ENCODE results near the gene RBP5.

Gene RBP5

GRCh38 chr12:7146228-7146627 is 17.5 kb upstream of the RBP5 start:
- DNase-seq (ENCODE audit: low read depth in 2 of 3, low spot score in 1 of 3), result no peak

GRCh38 chr12:7145671-7146070 is 17.0 kb upstream of the RBP5 start:
- no peak for DNase-seq (ENCODE audit: low read depth in 2 of 3, low spot score in 1 of 3)

- DNase-seq (ENCODE audit: low read depth in 2 of 3, low spot score in 1 of 3), result no peak
These were observed 15.9 kb upstream of the RBP5 start for GRCh38 chr12:7144414-7145120.

GRCh38 chr12:7143564-7143963 is 14.9 kb upstream of the RBP5 start:
- no peak for DNase-seq (ENCODE audit: low read depth in 2 of 3, low spot score in 1 of 3)

GRCh38 chr12:7142809-7143465 is 14.2 kb upstream of the RBP5 start:
- DNase-seq (ENCODE audit: low read depth in 2 of 3, low spot score in 1 of 3), result no peak

GRCh38 chr12:7142056-7142644 is 13.5 kb upstream of the RBP5 start:
- DNase-seq (ENCODE audit: low read depth in 2 of 3, low spot score in 1 of 3), result peak; percentile 26 to 44 (median 35)

GRCh38 chr12:7141351-7142005 is 12.8 kb upstream of the RBP5 start:
- DNase-seq (ENCODE audit: low read depth in 2 of 3, low spot score in 1 of 3), result no peak

GRCh38 chr12:7139200-7139599 is 10.5 kb upstream of the RBP5 start:
- no peak for DNase-seq (ENCODE audit: low read depth in 2 of 3, low spot score in 1 of 3)

GRCh38 chr12:7137908-7138307 is 9.2 kb upstream of the RBP5 start:
- DNase-seq (ENCODE audit: low read depth in 2 of 3, low spot score in 1 of 3), result no peak

GRCh38 chr12:7136676-7137075 is 8.0 kb upstream of the RBP5 start:
- no peak for DNase-seq (ENCODE audit: low read depth in 2 of 3, low spot score in 1 of 3)

GRCh38 chr12:7136071-7136470 is 7.4 kb upstream of the RBP5 start:
- no peak for DNase-seq (ENCODE audit: low read depth in 2 of 3, low spot score in 1 of 3)

GRCh38 chr12:7134396-7135166 is 5.9 kb upstream of the RBP5 start:
- no peak for DNase-seq (ENCODE audit: low read depth in 2 of 3, low spot score in 1 of 3)

GRCh38 chr12:7131502-7131866 is 2.8 kb upstream of the RBP5 start:
- no peak for DNase-seq (ENCODE audit: low read depth in 2 of 3, low spot score in 1 of 3)

GRCh38 chr12:7130701-7131501 is 2.2 kb upstream of the RBP5 start:
- DNase-seq (ENCODE audit: low read depth in 2 of 3, low spot score in 1 of 3), result peak in 2 of 3 donors; percentile 30 to 51

GRCh38 chr12:7129872-7130691 is 1.4 kb upstream of the RBP5 start, which contains the start of gene CLSTN3:
CLSTN3 (plus strand) TSS chr12:7130371; CDS start chr12:7130649, 278 bp downstream.
- peak; percentile 68 to 73 (median 72) for DNase-seq (ENCODE audit: low read depth in 2 of 3, low spot score in 1 of 3)

GRCh38 chr12:7129287-7129871 is 690 bp upstream of the RBP5 start:
- peak in 1 of 3 donors; percentile 2 for DNase-seq (ENCODE audit: low read depth in 2 of 3, low spot score in 1 of 3)

- DNase-seq (ENCODE audit: low read depth in 2 of 3, low spot score in 1 of 3), result no peak
These were observed 618 bp downstream of the RBP5 start for GRCh38 chr12:7127916-7128626.

GRCh38 chr12:7125632-7126227 is 3.0 kb downstream of the RBP5 start:
- DNase-seq (ENCODE audit: low read depth in 2 of 3, low spot score in 1 of 3), result no peak

Measured in stimulated activated CD4-positive, alpha-beta T cell treated with anti-CD3 and anti-CD28 coated beads, Interleukin-12 subunit alpha, Interleukin-12 subunit beta, amount 100 ng/mL, for 48 hours (primary cell).